GM12875 (cell line): ENCODE measurements around the gene TSPAN33.
"Not testable (repeated sequence)": the region's sequence is repeated elsewhere in the genome, so short reads cannot be mapped to it uniquely, and the experiment has no call there.

Experiments
- H3K4me3 ChIP-seq: one replicate; pipeline ENCODE4 v1.5.1; 2011; ENCODE audit warnings: low read depth, low read length, control low read depth
- TF ChIP-seq, protein P1 (sequence below): IDR thresholded peaks from 2 replicates; pipeline ENCODE4 v1.5.1; 2011; ENCODE audit warnings: low read depth, mild to moderate bottlenecking, control low read depth, inconsistent platforms, low read length, moderate library complexity, borderline replicate concordance; ENCODE audit not compliant: insufficient read depth

The TSPAN33 gene

DNA sequence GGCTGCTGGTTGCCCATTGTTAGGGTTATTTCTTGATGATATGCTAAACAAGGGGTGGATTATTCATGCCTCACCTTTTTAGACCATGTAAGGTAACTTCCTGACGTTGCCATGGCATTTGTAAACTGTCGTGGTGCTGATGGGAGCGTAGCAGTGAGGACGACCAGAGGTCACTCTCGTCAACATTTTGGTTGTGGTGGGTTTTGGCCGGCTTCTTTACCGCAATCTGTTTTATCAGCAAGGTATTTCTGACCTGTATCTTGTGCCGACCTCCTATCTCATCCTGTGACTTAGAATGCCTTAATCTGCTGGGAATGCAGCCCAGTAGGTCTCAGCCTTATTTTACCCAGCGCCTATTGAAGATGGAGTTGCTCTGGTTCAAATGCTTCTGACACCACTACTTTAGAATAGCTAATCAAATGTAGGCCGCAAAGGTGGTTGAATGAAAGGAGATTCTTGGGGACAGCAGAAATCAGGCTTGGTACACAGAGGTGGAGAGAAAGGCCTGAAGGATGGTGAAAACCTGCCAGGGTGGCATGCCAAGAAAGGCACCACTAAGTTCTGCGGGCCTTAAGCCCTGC, 26.0 kb downstream of the TSPAN33 start:
- TF ChIP-seq, protein P1, sequence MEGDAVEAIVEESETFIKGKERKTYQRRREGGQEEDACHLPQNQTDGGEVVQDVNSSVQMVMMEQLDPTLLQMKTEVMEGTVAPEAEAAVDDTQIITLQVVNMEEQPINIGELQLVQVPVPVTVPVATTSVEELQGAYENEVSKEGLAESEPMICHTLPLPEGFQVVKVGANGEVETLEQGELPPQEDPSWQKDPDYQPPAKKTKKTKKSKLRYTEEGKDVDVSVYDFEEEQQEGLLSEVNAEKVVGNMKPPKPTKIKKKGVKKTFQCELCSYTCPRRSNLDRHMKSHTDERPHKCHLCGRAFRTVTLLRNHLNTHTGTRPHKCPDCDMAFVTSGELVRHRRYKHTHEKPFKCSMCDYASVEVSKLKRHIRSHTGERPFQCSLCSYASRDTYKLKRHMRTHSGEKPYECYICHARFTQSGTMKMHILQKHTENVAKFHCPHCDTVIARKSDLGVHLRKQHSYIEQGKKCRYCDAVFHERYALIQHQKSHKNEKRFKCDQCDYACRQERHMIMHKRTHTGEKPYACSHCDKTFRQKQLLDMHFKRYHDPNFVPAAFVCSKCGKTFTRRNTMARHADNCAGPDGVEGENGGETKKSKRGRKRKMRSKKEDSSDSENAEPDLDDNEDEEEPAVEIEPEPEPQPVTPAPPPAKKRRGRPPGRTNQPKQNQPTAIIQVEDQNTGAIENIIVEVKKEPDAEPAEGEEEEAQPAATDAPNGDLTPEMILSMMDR, result no peak
- H3K4me3 ChIP-seq, result no peak overlapping the region

GRCh38 chr7:129173861-129174260, 29.4 kb downstream of the TSPAN33 start:
- not testable (repeated sequence) for H3K4me3 ChIP-seq

DNA sequence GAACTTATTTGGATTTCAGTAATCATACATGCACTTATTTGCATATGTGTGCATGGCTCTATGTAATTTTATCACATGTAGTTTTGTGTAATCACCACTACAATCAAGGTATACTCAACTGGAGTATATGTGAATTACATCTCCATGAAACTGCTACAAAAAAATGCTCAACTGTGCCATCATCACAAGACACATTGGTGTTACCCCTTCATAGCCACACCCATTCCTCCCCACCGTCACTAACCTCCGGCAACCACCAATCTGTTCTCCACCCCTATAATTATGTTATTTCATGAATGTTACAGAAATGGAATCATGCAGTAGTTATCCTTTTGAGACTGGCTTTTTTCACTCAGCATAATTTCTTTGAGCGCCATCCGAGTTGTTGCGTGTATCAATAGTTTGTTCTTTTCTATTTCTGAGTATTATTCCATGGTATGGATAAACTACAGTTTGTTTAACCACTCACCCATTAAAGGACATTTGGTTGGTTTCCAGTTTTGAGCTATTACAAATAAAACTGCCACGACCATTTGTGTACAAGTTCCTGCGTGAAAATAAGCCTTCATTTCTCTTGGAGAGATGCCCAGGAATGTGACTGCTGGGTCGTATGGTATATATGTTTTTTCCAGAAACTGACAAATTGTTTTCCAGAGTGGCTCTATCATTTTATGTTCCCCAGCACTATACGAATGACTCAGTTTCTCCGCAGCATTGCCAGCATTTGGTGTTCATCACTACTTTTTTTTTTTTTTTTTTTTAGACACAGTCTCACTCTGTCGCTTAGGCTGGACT, 32.6 kb downstream of the TSPAN33 start:
- TF ChIP-seq, protein P1, result no peak
- H3K4me3 ChIP-seq, result no peak overlapping the region

GRCh38 chr7:129184981-129185670, 40.6 kb downstream of the TSPAN33 start:
- TF ChIP-seq, protein P1, result no peak

GRCh38 chr7:129186749-129187260, 42.3 kb downstream of the TSPAN33 start:
- TF ChIP-seq, protein P1, result no peak
- H3K4me3 ChIP-seq, result no peak overlapping the region

More at GRCh38 chr7:129184981-129185670, 40.6 kb downstream of the TSPAN33 start:
- no peak overlapping the region for H3K4me3 ChIP-seq

GRCh38 chr7:129187681-129188371, 43.3 kb downstream of the TSPAN33 start:
- H3K4me3 ChIP-seq, result peak overlapping the region; percentile 66
- TF ChIP-seq, protein P1, result no peak

DNA sequence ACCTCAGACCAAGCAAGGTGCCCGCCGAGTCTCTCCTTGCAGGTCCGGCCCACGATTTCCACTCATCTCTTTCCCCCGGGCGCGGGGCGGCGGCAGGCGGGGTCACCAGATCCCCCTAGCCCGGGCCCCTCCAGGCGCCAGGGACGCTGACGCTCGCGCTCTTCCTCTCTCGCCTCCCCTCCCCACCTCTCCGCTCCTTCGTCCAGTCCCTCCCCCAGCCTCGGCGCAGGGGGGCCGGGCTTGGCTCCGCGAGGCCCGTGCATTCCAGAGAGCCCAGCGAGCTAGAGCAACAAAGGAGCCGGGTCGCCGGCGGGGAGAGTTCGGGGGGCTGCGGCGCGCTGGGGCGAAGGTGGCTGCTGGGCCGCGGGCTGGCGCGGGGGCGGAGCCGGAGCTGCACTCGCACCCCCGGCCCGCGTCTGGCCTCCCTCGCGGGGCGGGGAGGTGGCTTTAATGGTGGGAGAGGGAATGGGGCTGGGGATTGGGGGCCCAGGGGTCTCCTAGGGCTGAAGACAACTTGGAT, 43.9 kb downstream of the TSPAN33 start, which contains the start of gene SMO:
Gene SMO (plus strand): TSS at position 262 of the 520 bp plus-strand sequence. CDS start 519 bp downstream, outside the sequence.
- H3K4me3 ChIP-seq, result peak within 1 kb of the TSS; percentile 66
- TF ChIP-seq, protein P1, result no peak
